OCI-M2 (cell line): ENCODE data around the gene FAM89B.

Source experiments
- DNase-seq: peaks from one replicate; lab custom pipeline; 2025; ENCODE audit not compliant: unreplicated experiment; lab: John Stamatoyannopoulos, UW

FAM89B gene

GRCh38 chr11:65573391-65574079 lies 1.2 kb downstream of the FAM89B start:
- DNase-seq, result no peak

GRCh38 chr11:65574109-65574810 lies 1.9 kb downstream of the FAM89B start:
- peak; percentile 52 for DNase-seq

- no peak for DNase-seq
Observed at GRCh38 chr11:65574811-65575567, 2.7 kb downstream of the FAM89B start.

- DNase-seq, result no peak
Observed at GRCh38 chr11:65575568-65576231, 3.4 kb downstream of the FAM89B start, which contains the start of gene EHBP1L1. EHBP1L1 (plus strand) TSS chr11:65576053; CDS start chr11:65576303, 250 bp downstream.

GRCh38 chr11:65576232-65576866 lies 4.0 kb downstream of the FAM89B start:
- no peak for DNase-seq

- no peak for DNase-seq
Observed at GRCh38 chr11:65576867-65577755, 4.8 kb downstream of the FAM89B start.

GRCh38 chr11:65577756-65578109 lies 5.4 kb downstream of the FAM89B start:
- no peak for DNase-seq

- no peak for DNase-seq
Observed at GRCh38 chr11:65578134-65578533, 5.8 kb downstream of the FAM89B start.

- no peak for DNase-seq
Observed at GRCh38 chr11:65578667-65579066, 6.3 kb downstream of the FAM89B start.

- DNase-seq, result no peak
Observed at GRCh38 chr11:65579291-65579690, 7.0 kb downstream of the FAM89B start.

GRCh38 chr11:65580031-65580692 lies 7.8 kb downstream of the FAM89B start:
- DNase-seq, result no peak

- no peak for DNase-seq
Observed at GRCh38 chr11:65580756-65581155, 8.4 kb downstream of the FAM89B start.

GRCh38 chr11:65581928-65582327 lies 9.6 kb downstream of the FAM89B start:
- no peak for DNase-seq

GRCh38 chr11:65583589-65583988 lies 11.3 kb downstream of the FAM89B start:
- DNase-seq, result no peak

GRCh38 chr11:65584106-65584505 lies 11.8 kb downstream of the FAM89B start:
- no peak for DNase-seq

GRCh38 chr11:65584723-65585171 lies 12.4 kb downstream of the FAM89B start:
- DNase-seq, result no peak

GRCh38 chr11:65585396-65586246 lies 13.3 kb downstream of the FAM89B start:
- DNase-seq, result no peak

- DNase-seq, result no peak
Observed at GRCh38 chr11:65586247-65586630, 13.9 kb downstream of the FAM89B start.
